HepG2 (cell line): ENCODE results near the gene COPS6. TPM values are rescaled to one million over a fixed set of nuclear protein-coding genes. Genes with fewer than 3 reads are reported as not detected.

Source experiments
- HOXD1 ChIP-seq: sonication (generic); formaldehyde crosslinking; IDR thresholded peaks from 2 replicates; pipeline ENCODE4 v1.5.0; 2020; ENCODE audit warnings: missing genetic modification reagents
- JUN ChIP-seq: sonication (generic); formaldehyde crosslinking; IDR thresholded peaks from 2 replicates; pipeline ENCODE4 v1.4.0; 2020; ENCODE audit warnings: mild to moderate bottlenecking, missing genetic modification reagents
- JUNB ChIP-seq: sonication (generic); formaldehyde crosslinking; IDR thresholded peaks from 2 replicates; pipeline ENCODE4 v1.8.0; 2022; ENCODE audit warnings: missing genetic modification reagents, mild to moderate bottlenecking, borderline replicate concordance
- KDM3A ChIP-seq: IDR thresholded peaks from 2 replicates; pipeline ENCODE4 v1.6.1; 2018; ENCODE audit warnings: low read depth, missing compliant biosample characterization
- KLF9 ChIP-seq: IDR thresholded peaks from 2 replicates; pipeline ENCODE4 v1.6.1; 2016; ENCODE audit warnings: low read depth
- MED8 ChIP-seq: sonication (generic); formaldehyde crosslinking; IDR thresholded peaks from 2 replicates; pipeline ENCODE4 v1.8.1; 2023; ENCODE audit warnings: mild to moderate bottlenecking, missing genetic modification reagents; ENCODE audit not compliant: insufficient replicate concordance
- RARA ChIP-seq: IDR thresholded peaks from 2 replicates; pipeline ENCODE4 v1.6.1; 2016; ENCODE audit warnings: missing genetic modification reagents, missing compliant biosample characterization
- REPIN1 ChIP-seq: sonication (generic); formaldehyde crosslinking; IDR thresholded peaks from 2 replicates; pipeline ENCODE4 v1.8.0; 2022; ENCODE audit warnings: missing genetic modification reagents, low read depth, mild to moderate bottlenecking, borderline replicate concordance
- SRSF9 ChIP-seq: fragments of 200-400 bp; formaldehyde crosslinking; IDR thresholded peaks from 2 replicates; pipeline ENCODE4 v1.6.1; 2018; ENCODE audit warnings: borderline replicate concordance, mild to moderate bottlenecking, low read depth, low read length; ENCODE audit not compliant: insufficient read depth, poor library complexity, severe bottlenecking
- ZBTB42 ChIP-seq: sonication (generic); formaldehyde crosslinking; IDR thresholded peaks from 2 replicates; pipeline ENCODE4 v1.5.0; 2020; ENCODE audit warnings: mild to moderate bottlenecking, missing genetic modification reagents
- ZNF225 ChIP-seq: sonication (generic); formaldehyde crosslinking; IDR thresholded peaks from 2 replicates; pipeline ENCODE4 v1.4.0; 2020; ENCODE audit warnings: mild to moderate bottlenecking, missing genetic modification reagents
- ZNF317 ChIP-seq: sonication (generic); formaldehyde crosslinking; IDR thresholded peaks from 2 replicates; pipeline ENCODE4 v1.5.0; 2020; ENCODE audit warnings: mild to moderate bottlenecking, missing genetic modification reagents
- ZNF674 ChIP-seq: sonication (generic); formaldehyde crosslinking; IDR thresholded peaks from 2 replicates; pipeline ENCODE4 v1.5.0; 2020; ENCODE audit warnings: low read depth, mild to moderate bottlenecking, missing genetic modification reagents
- polyA plus RNA-seq, 8 experiments: library from polyadenylated mRNA; depleted of rRNA in 3 of 8; stranded (reverse) in 7 of 8; unstranded in 1 of 8; fragments of >200 nt; fragmentation: Illumina TruSeq in 4 of 8; extraction: Trizol in 4 of 8; gene quantifications; 2 replicates each; pipeline versions ENCODE4 v1.2.1 to v1.2.3, GENCODE V29; 2011 to 2016; ENCODE audit warnings: low read depth in 4 of 8, missing spikeins in 1 of 8, mixed read lengths in 1 of 8; ENCODE audit not compliant: insufficient read depth in 1 of 8
- total RNA-seq, 5 experiments: library from RNA; depleted of rRNA; stranded (reverse); fragments of >200 nt; fragmentation: Illumina TruSeq; extraction: Trizol; gene quantifications; 2 replicates each; pipeline ENCODE4 v1.2.3, GENCODE V29; 2016; ENCODE audit warnings: low read depth in 1 of 5
- TF ChIP-seq, protein P1 (sequence below): sonication (generic); formaldehyde crosslinking; IDR thresholded peaks from 2 replicates; pipeline ENCODE4 v1.5.0; 2020; ENCODE audit warnings: mild to moderate bottlenecking, missing genetic modification reagents
- TF ChIP-seq, protein P2 (sequence below): sonication (generic); formaldehyde crosslinking; IDR thresholded peaks from 2 replicates; pipeline ENCODE4 v1.8.1; 2023; ENCODE audit warnings: mild to moderate bottlenecking, inconsistent platforms, moderate library complexity, missing genetic modification reagents, borderline replicate concordance
- TF ChIP-seq, protein P3 (sequence below): sonication (generic); formaldehyde crosslinking; IDR thresholded peaks from 2 replicates; pipeline ENCODE4 v1.4.0; 2020; ENCODE audit warnings: mild to moderate bottlenecking, missing genetic modification reagents
- TF ChIP-seq, protein P4 (sequence below): sonication (generic); formaldehyde crosslinking; IDR thresholded peaks from 2 replicates; pipeline ENCODE4 v1.4.0; 2020; ENCODE audit warnings: mild to moderate bottlenecking, low read depth, missing genetic modification reagents
- TF ChIP-seq, protein P5 (sequence below), 2 experiments: sonication (generic) in 1 of 2; formaldehyde crosslinking in 1 of 2; IDR thresholded peaks; 2 replicates each; pipeline versions ENCODE4 v1.4.0 to v1.6.1; 2016 to 2020; ENCODE audit warnings: borderline replicate concordance in 1 of 2, low read depth in 1 of 2, mild to moderate bottlenecking in 1 of 2, missing genetic modification reagents in 1 of 2

COPS6 gene
- total and polyA plus RNA-seq, 2 of the 13 experiments (the other 11 are each of a cell fraction or from before 2014, with no cell fraction given): 33.4 to 117 TPM

DNA sequence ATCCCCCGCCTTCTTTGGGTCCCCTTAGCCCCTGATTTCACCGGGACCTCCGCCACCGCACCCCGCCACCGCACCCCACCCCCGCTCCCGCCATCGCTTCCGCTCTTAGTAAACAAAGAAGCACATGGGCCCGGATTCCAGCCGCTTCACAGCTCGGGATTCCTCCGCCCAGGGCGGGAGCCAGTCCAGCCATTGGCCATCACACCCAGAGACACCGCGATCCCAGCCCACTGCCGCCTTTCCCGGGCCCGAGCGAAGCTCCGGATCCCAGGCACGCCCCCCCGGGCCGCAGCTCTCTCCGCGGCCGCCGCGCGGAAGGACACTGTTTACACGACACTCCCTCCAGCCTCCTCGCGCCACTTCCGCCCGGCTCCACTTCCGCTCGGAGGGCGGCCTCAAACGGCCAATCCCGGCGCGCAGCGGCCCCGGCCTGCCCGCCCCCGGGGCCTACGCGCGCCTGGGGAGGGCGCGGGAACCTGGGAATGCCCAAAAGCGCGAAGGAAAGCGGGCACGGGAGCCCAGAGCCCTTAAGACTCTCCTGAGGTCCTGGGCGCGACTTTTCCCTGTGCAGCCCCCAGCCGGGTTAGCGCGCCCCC, 11.7 kb downstream of the COPS6 start (continued):
- TF ChIP-seq, protein P1, sequence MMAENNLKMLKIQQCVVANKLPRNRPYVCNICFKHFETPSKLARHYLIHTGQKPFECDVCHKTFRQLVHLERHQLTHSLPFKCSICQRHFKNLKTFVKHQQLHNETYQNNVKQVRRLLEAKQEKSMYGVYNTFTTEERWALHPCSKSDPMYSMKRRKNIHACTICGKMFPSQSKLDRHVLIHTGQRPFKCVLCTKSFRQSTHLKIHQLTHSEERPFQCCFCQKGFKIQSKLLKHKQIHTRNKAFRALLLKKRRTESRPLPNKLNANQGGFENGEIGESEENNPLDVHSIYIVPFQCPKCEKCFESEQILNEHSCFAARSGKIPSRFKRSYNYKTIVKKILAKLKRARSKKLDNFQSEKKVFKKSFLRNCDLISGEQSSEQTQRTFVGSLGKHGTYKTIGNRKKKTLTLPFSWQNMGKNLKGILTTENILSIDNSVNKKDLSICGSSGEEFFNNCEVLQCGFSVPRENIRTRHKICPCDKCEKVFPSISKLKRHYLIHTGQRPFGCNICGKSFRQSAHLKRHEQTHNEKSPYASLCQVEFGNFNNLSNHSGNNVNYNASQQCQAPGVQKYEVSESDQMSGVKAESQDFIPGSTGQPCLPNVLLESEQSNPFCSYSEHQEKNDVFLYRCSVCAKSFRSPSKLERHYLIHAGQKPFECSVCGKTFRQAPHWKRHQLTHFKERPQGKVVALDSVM (CRISPR knock-in tag): peak; percentile 62
- TF ChIP-seq MED8 (CRISPR knock-in tag): no peak
- 0 out of 2 replicates have a peak, but pooled peaks have one; percentile 49 for TF ChIP-seq KDM3A (CRISPR knock-in tag)
- 0 out of 2 replicates have a peak, but pooled peaks have one; percentile 26 for TF ChIP-seq ZBTB42 (CRISPR knock-in tag)
- peak; percentile 41; the same call in 1 of the 2 replicates for TF ChIP-seq RARA (CRISPR knock-in tag)
- TF ChIP-seq, protein P2, sequence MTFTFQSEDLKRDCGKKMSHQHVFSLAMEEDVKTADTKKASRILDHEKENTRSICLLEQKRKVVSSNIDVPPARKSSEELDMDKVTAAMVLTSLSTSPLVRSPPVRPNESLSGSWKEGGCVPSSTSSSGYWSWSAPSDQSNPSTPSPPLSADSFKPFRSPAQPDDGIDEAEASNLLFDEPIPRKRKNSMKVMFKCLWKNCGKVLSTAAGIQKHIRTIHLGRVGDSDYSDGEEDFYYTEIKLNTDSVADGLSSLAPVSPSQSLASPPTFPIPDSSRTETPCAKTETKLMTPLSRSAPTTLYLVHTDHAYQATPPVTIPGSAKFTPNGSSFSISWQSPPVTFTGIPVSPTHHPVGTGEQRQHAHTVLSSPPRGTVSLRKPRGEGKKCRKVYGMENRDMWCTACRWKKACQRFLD: peak; percentile 27; the same call in 1 of the 2 replicates
- TF ChIP-seq, protein P3, sequence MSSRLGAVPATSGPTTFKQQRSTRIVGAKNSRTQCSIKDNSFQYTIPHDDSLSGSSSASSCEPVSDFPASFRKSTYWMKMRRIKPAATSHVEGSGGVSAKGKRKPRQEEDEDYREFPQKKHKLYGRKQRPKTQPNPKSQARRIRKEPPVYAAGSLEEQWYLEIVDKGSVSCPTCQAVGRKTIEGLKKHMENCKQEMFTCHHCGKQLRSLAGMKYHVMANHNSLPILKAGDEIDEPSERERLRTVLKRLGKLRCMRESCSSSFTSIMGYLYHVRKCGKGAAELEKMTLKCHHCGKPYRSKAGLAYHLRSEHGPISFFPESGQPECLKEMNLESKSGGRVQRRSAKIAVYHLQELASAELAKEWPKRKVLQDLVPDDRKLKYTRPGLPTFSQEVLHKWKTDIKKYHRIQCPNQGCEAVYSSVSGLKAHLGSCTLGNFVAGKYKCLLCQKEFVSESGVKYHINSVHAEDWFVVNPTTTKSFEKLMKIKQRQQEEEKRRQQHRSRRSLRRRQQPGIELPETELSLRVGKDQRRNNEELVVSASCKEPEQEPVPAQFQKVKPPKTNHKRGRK (CRISPR knock-in tag): no peak
- no peak for TF ChIP-seq ZNF225 (CRISPR knock-in tag)
- TF ChIP-seq, protein P4, sequence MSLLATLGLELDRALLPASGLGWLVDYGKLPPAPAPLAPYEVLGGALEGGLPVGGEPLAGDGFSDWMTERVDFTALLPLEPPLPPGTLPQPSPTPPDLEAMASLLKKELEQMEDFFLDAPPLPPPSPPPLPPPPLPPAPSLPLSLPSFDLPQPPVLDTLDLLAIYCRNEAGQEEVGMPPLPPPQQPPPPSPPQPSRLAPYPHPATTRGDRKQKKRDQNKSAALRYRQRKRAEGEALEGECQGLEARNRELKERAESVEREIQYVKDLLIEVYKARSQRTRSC (CRISPR knock-in tag): 0 out of 2 replicates have a peak, but pooled peaks have one; percentile 68
- no peak for TF ChIP-seq JUNB (CRISPR knock-in tag)
- TF ChIP-seq JUN: no peak
- TF ChIP-seq, protein P5, sequence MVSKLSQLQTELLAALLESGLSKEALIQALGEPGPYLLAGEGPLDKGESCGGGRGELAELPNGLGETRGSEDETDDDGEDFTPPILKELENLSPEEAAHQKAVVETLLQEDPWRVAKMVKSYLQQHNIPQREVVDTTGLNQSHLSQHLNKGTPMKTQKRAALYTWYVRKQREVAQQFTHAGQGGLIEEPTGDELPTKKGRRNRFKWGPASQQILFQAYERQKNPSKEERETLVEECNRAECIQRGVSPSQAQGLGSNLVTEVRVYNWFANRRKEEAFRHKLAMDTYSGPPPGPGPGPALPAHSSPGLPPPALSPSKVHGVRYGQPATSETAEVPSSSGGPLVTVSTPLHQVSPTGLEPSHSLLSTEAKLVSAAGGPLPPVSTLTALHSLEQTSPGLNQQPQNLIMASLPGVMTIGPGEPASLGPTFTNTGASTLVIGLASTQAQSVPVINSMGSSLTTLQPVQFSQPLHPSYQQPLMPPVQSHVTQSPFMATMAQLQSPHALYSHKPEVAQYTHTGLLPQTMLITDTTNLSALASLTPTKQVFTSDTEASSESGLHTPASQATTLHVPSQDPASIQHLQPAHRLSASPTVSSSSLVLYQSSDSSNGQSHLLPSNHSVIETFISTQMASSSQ (IDR thresholded peaks at IDR 0.05; ENCODE audit: low read depth): no peak
- TF ChIP-seq, protein P5 (CRISPR knock-in tag; IDR thresholded peaks at IDR 0.05; ENCODE audit: borderline replicate concordance): peak; percentile 65; the same call in 1 of the 2 replicates
- no peak for TF ChIP-seq SRSF9
- no peak for TF ChIP-seq ZNF674 (CRISPR knock-in tag)
- TF ChIP-seq ZNF317 (CRISPR knock-in tag): 0 out of 2 replicates have a peak, but pooled peaks have one; percentile 1
- peak; percentile 66; the same call in 1 of the 2 replicates for TF ChIP-seq REPIN1 (CRISPR knock-in tag)
- TF ChIP-seq KLF9: peak; percentile 99
- peak; percentile 71 for TF ChIP-seq HOXD1 (CRISPR knock-in tag)
